Smooth muscle cell (in vitro differentiated cells): ENCODE data around the gene POU2AF1. TPM values are rescaled to one million over a fixed set of nuclear protein-coding genes. Genes with fewer than 3 reads are reported as not detected.

Source experiments
- DNase-seq: peaks from one replicate; lab custom pipeline; 2025; ENCODE audit not compliant: unreplicated experiment; lab: John Stamatoyannopoulos, UW
- H2AFZ ChIP-seq: fragments of 200-600 bp; sonication (generic); 2 replicates; pipeline ENCODE4 v1.6.0; 2016; ENCODE audit warnings: antibody characterized with exemption, low read depth, mild to moderate bottlenecking
- H3F3A ChIP-seq: fragments of 200-600 bp; sonication (generic); 2 replicates; pipeline ENCODE4 v1.6.0; 2017; ENCODE audit warnings: antibody characterized with exemption, low read depth
- H3K27ac ChIP-seq: fragments of 200-600 bp; sonication (generic); 2 replicates; pipeline ENCODE4 v1.5.1; 2016; ENCODE audit warnings: low read depth, mild to moderate bottlenecking
- H3K27me3 ChIP-seq: fragments of 200-600 bp; sonication (generic); 2 replicates; pipeline ENCODE4 v1.6.1; 2016; ENCODE audit warnings: low read depth, mild to moderate bottlenecking
- H3K36me3 ChIP-seq: fragments of 200-600 bp; sonication (generic); 2 replicates; pipeline ENCODE4 v1.5.1; 2016; ENCODE audit warnings: low read depth
- H3K4me1 ChIP-seq: fragments of 200-600 bp; sonication (generic); 2 replicates; pipeline ENCODE4 v1.5.1; 2016; ENCODE audit warnings: low read depth
- H3K4me2 ChIP-seq: fragments of 200-600 bp; sonication (generic); 2 replicates; pipeline ENCODE4 v1.6.0; 2016; ENCODE audit warnings: mild to moderate bottlenecking
- H3K4me3 ChIP-seq: fragments of 200-600 bp; sonication (generic); 2 replicates; pipeline ENCODE4 v1.5.1; 2016; ENCODE audit warnings: mild to moderate bottlenecking
- H3K79me2 ChIP-seq: fragments of 200-600 bp; sonication (generic); 2 replicates; pipeline ENCODE4 v1.6.0; 2016; ENCODE audit warnings: low read depth, mild to moderate bottlenecking
- H3K9ac ChIP-seq: fragments of 200-600 bp; sonication (generic); 2 replicates; pipeline ENCODE4 v1.6.0; 2016; ENCODE audit warnings: low read depth
- H3K9me3 ChIP-seq: fragments of 200-600 bp; sonication (generic); replicated peaks from 2 replicates; pipeline ENCODE4 v1.5.1; 2016; ENCODE audit warnings: low read depth
- H4K20me1 ChIP-seq: fragments of 200-600 bp; sonication (generic); 2 replicates; pipeline ENCODE4 v1.6.0; 2016; ENCODE audit warnings: low read depth
- CTCF ChIP-seq: fragments of 200-600 bp; sonication (generic); IDR thresholded peaks from 2 replicates; pipeline ENCODE4 v1.5.1; 2017; ENCODE audit warnings: borderline replicate concordance, mild to moderate bottlenecking, antibody characterized with exemption; ENCODE audit not compliant: insufficient read depth, poor library complexity, severe bottlenecking
- WGBS: methylation state at CpG from one replicate; pipeline ENCODE4 v1.1.7; 2016; ENCODE audit warnings: low lambda C conversion rate; 5-methylcytosine and 5-hydroxymethylcytosine counted together
- polyA plus RNA-seq: library from polyadenylated mRNA; unstranded; fragments of >200 nt; fragmentation: Nextera tagmentation; extraction: Ambion mirVana; gene quantifications from 2 replicates; pipeline ENCODE4 v1.2.1, GENCODE V29; 2016
- total RNA-seq: library from RNA; depleted of rRNA; stranded (reverse); fragments of >200 nt; gene quantifications from 2 replicates; pipeline ENCODE4 v1.2.3, GENCODE V29; 2014

POU2AF1 gene
- total and polyA plus RNA-seq, 2 experiments from 2014 or later: not detected

GRCh38 chr11:111335549-111335948 lies 43.5 kb downstream of the POU2AF1 start:
- Histone ChIP-seq H3K9ac (no peak overlapping the region), H3K27me3 (no peaks in the 10 kb centered on the region), H3K36me3 (peaks cover 2% of the 10 kb centered on the region), H3K79me2 (no peaks in the 10 kb centered on the region), H3K4me2 (no peak overlapping the region), H4K20me1 (no peaks in the 10 kb centered on the region), H3K27ac (no peak overlapping the region), H3K4me1 (peaks cover 9% of the 10 kb centered on the region), H3F3A (no peaks in the 10 kb centered on the region), H2AFZ (no peak overlapping the region), H3K4me3 (no peak overlapping the region), H3K9me3 (peaks cover 13% of the 10 kb centered on the region)
- WGBS: 61% methylated on average over 6 of the region's 6 CpGs
- no peak for DNase-seq
- TF ChIP-seq CTCF: no peak

- H3K27ac ChIP-seq: no peak overlapping the region
- no peaks in the 10 kb centered on the region for H3F3A ChIP-seq
- no peaks in the 10 kb centered on the region for H4K20me1 ChIP-seq
- H3K4me3 ChIP-seq: no peak overlapping the region
- DNase-seq: no peak
- peaks cover 2% of the 10 kb centered on the region for H3K36me3 ChIP-seq
- H3K79me2 ChIP-seq: no peaks in the 10 kb centered on the region
- WGBS: 54% methylated on average over 9 of the region's 9 CpGs
- H3K9ac ChIP-seq: no peak overlapping the region
- peaks cover 6% of the 10 kb centered on the region for H3K9me3 ChIP-seq
- TF ChIP-seq CTCF: no peak
- peaks cover 9% of the 10 kb centered on the region for H3K4me1 ChIP-seq
- no peak overlapping the region for H3K4me2 ChIP-seq
- no peak overlapping the region for H2AFZ ChIP-seq
- H3K27me3 ChIP-seq: no peaks in the 10 kb centered on the region
Observed at GRCh38 chr11:111334532-111335502, 44.3 kb downstream of the POU2AF1 start.

- Histone ChIP-seq H3K4me1 (peaks cover 9% of the 10 kb centered on the region), H3K9ac (no peak overlapping the region), H3K27me3 (no peaks in the 10 kb centered on the region), H3K4me3 (no peak overlapping the region), H3K36me3 (no peaks in the 10 kb centered on the region), H3K79me2 (no peaks in the 10 kb centered on the region), H3F3A (no peaks in the 10 kb centered on the region), H3K9me3 (no peaks in the 10 kb centered on the region), H3K27ac (no peak overlapping the region), H2AFZ (no peak overlapping the region), H4K20me1 (no peaks in the 10 kb centered on the region), H3K4me2 (no peak overlapping the region)
- DNase-seq: no peak
- WGBS: 81% methylated on average over 4 of the region's 4 CpGs
- TF ChIP-seq CTCF: no peak
Observed at GRCh38 chr11:111331711-111332479, 47.2 kb downstream of the POU2AF1 start.
